GM12864 (cell line): Measurements from ENCODE around the gene DARS1.

Source experiments
- DNase-seq: peaks from one replicate; pipeline ENCODE4 v3.0.0-alpha.2; 2011; ENCODE audit warnings: low read depth
- H3K4me3 ChIP-seq: 2 replicates; pipeline ENCODE4 v1.5.1; 2011; ENCODE audit warnings: mild to moderate bottlenecking, low read depth, low read length, control low read depth
- TF ChIP-seq, protein P1 (sequence below): IDR thresholded peaks from 2 replicates; pipeline ENCODE4 v1.5.1; 2011; ENCODE audit warnings: low read depth, mild to moderate bottlenecking, moderate library complexity, low read length, control low read depth, inconsistent platforms; ENCODE audit errors: missing control alignments

DARS1 gene

DNA sequence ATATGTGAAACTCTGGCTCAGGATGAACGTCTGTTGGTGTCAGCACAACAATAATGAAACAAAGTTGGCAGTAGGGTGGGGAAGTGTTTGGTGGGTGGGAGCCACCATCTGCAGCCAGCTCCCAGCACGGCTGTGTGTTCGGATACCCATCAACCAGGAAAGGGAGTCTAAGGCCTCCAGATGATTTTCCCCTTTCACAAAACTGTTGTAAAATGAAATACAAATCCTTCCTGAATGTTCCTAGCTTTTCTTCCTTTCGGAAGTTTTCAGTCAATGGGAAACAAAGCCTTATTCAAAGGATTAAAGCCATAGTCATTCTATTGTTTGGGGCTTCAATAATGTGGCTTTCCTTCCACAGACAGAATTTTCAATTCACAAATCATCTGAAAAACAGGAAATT lies 14.5 kb upstream of the DARS1 start:
- H3K4me3 ChIP-seq: no peak overlapping the region
- no peak for DNase-seq
- TF ChIP-seq, protein P1, sequence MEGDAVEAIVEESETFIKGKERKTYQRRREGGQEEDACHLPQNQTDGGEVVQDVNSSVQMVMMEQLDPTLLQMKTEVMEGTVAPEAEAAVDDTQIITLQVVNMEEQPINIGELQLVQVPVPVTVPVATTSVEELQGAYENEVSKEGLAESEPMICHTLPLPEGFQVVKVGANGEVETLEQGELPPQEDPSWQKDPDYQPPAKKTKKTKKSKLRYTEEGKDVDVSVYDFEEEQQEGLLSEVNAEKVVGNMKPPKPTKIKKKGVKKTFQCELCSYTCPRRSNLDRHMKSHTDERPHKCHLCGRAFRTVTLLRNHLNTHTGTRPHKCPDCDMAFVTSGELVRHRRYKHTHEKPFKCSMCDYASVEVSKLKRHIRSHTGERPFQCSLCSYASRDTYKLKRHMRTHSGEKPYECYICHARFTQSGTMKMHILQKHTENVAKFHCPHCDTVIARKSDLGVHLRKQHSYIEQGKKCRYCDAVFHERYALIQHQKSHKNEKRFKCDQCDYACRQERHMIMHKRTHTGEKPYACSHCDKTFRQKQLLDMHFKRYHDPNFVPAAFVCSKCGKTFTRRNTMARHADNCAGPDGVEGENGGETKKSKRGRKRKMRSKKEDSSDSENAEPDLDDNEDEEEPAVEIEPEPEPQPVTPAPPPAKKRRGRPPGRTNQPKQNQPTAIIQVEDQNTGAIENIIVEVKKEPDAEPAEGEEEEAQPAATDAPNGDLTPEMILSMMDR: no peak

DNA sequence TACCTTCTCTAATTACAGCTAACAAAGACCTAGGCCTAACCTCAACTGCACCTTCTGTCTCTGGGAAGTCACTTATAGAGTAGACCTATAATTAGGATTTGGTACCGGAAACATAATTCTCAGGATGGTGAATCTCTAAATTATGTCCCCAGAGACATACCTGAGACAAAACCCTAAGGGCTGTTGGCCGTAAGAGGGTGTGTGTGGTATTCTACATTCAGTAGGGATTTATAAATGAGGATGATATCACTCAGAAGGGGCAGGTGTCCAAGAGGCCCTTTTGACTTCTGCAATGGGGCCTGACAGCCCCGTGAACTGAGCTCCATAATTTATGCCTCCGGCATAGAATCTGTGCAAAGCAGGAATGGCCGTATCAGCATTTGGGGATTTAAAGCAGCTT lies 13.5 kb upstream of the DARS1 start:
- H3K4me3 ChIP-seq: no peak overlapping the region
- TF ChIP-seq, protein P1: no peak
- no peak for DNase-seq

DNA sequence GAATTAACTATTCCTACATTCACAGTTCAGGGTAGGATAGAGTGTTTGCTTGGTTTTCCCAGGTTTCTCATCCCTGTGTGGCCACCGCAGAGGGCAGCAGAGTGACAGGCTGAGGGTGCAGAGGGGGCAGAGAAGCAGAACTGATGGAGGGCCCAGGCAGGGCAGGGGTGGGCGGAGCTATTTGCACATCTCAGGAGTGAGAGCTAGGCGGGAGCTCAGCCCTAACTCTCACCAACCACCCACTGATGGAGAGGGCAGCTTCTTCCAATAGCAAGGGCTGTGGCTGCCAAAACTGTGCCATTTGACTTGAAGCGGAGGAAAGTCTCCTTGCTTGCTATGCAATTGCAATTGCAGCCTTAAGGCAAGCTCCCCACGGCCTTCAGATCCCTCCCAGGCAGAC lies 12.0 kb upstream of the DARS1 start:
- H3K4me3 ChIP-seq: no peak overlapping the region
- no peak for DNase-seq
- TF ChIP-seq, protein P1: peak; percentile 3

DNA sequence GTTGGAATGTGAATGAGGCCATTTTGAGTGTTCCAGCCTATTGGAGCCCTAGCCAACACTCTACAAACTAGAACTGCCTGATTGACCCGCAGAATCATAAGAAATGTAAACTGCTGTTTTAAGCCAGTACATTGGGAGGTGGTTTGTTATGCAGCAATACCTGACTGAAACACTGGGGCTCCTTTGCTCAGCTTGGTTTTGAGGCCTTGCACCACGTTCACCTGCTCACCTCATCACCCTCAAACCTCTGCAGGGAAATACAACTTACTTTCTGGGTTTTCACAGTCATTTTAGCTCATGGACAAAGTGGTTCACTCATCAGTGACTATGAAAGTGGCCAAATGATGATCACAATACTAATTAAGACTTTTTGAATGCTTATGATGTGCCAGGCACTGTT lies 10.9 kb upstream of the DARS1 start:
- no peak for DNase-seq
- no peak overlapping the region for H3K4me3 ChIP-seq
- TF ChIP-seq, protein P1: no peak

DNA sequence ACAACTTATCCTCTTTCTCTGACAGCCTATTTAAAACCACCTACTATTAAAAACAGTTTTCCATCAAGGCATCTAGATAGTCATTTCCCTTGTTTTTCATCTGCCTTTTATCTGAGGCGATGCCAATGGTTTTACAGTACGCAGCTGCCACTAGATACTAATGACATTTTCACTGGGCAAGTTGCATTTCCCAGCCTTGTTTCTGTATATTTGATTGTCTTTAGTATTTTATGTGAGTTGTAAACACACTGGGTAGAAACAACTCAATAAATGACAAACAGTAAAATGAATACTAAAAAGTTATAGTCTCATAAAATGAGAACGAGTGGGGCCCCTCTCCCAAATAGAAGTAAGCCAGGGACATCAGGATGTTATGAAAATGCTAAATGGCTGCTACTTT lies 8.9 kb upstream of the DARS1 start:
- no peak for DNase-seq
- H3K4me3 ChIP-seq: no peak overlapping the region
- TF ChIP-seq, protein P1: no peak

DNA sequence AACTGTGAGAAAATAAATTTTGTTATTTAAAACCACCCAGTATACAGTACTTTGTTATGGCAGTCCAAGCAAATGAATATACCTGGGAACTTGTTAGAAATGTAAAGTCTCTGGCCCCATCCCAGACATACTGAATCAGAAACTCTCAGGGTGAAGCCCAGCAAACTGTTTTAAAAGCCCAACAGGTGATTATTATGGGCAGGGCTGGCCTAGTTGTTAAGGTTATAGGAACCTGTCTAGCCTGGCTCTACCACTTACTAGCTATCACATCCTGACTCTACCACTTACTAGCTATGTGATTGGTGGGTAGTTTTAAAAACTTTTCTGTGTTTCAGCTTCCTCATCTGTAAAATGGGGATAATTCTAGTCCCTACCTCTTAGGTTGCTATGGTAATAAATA lies 8.0 kb upstream of the DARS1 start:
- TF ChIP-seq, protein P1: no peak
- no peak for DNase-seq
- no peak overlapping the region for H3K4me3 ChIP-seq

DNA sequence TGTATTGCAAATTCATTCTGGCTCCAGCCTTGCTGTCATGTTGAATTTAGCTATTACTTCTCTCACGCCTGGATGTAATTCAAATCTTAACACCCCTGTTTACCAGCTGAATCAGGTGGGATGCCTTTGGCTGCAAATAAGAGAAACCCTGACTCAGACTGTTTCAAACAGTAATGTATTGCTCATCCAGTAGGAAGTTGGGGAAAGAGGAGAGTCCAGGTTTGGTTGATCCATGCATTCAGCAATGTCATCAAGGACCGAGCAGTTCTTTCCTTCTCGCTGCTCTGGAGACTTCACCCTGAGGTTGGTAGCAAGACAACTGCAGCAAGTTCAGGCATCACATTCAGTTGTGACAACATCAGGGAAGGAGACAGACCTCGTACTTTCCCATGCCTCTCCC lies 6.4 kb upstream of the DARS1 start:
- DNase-seq: no peak
- TF ChIP-seq, protein P1: no peak
- no peak overlapping the region for H3K4me3 ChIP-seq
